HG03469 (cell line): ENCODE results near the gene EREG.
A peak's percentile ranks its signal among the peaks of the same experiment; 100 is the strongest.

Experiments used
- ATAC-seq: cut with Tn5 transposase; IDR thresholded peaks from one replicate; pipeline ENCODE4 v1.9.1; 2021; ENCODE audit warnings: mild to moderate bottlenecking, moderate library complexity, moderate number of reproducible peaks; ENCODE audit not compliant: unreplicated experiment

EREG gene

GRCh38 chr4:74364652-74365491 is at the start of gene EREG:
Gene EREG (plus strand): TSS chr4:74365145. CDS start chr4:74365309, 164 bp downstream.
- ATAC-seq: no peak

- no peak for ATAC-seq
Observed at GRCh38 chr4:74315376-74315775, 49.6 kb upstream of the EREG start.

GRCh38 chr4:74316397-74316796 is 48.5 kb upstream of the EREG start:
- ATAC-seq: no peak

- ATAC-seq: no peak
Observed at GRCh38 chr4:74317616-74318246, 47.2 kb upstream of the EREG start.

GRCh38 chr4:74318276-74318675 is 46.7 kb upstream of the EREG start:
- no peak for ATAC-seq

DNA sequence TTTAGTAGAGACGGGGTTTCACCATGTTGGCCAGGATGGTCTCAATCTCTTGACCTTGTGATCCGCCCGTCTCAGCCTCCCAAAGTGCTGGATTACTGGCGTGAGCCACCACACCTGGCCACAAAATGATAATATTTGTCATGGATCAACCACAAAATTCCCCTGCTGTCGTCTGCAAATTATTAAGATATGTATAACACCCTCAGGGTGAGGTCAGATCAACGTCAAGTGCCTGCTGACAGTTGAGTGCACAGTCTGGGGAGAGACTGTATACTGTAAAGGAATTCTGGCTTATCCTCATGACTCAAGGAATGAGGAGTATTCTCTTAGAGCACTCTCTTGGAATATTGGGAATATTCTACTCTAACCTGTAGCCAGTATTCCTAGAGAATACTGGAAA is 45.5 kb upstream of the EREG start:
- no peak for ATAC-seq

- peak; percentile 67 for ATAC-seq
Observed at GRCh38 chr4:74320559-74321118, 44.3 kb upstream of the EREG start.

DNA sequence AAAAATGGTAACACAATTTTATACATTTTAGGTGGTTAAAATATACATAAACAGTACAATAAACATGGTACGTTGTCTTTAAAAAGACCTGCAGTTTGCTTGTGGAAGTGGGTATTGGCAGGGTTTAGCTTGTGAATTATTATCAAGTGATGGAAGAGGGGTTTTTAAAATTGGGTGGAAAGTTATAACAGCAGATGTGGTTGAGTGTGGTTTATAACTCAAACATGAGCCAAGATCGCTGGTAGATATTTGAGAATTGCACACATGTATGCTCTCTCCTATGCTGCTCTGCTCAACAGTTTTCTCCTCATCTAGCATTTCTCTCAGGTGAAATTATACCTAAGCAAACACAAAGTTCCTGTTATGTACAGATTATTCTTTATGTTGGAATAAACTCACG is 42.6 kb upstream of the EREG start:
- ATAC-seq: no peak

- ATAC-seq: no peak
Observed at GRCh38 chr4:74323663-74324062, 41.3 kb upstream of the EREG start.

GRCh38 chr4:74324262-74324661 is 40.7 kb upstream of the EREG start:
- no peak for ATAC-seq

DNA sequence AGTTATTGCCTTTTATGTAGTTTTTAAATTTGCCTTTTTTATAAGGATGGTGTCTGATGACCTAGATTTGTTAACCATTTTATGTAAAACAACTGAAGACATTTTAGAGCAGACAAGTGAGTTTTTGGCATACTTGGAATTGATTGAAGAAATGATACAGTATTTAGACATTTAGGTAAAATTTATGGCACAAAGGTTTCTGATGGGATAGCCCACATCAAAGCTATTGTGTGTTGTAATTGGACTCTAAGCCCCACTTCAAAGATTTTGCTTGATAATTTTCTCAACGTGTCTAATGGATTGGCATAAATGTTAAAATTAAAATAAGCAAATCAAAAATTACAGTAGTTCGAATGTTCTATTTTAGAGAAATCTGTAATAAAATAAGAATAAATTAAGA is 39.1 kb upstream of the EREG start:
- no peak for ATAC-seq

DNA sequence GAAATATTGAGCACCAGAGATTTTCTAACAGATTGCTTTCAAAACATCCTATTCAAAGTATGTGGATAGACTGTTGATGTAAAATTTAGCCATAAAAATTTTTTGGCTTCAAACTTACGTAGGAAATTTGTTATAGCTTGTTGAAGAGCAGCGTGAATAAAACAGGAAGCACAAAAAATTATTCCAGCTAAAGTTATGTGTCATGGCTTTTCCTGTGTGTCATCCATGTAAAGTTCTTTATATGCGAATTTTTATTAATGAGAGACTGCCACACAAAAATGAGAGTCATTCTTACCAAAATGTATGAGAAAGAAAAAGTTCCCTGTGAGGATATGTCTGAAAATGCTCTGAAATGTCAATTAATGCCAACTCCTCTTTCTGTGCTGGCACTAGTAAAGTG is 37.2 kb upstream of the EREG start:
- ATAC-seq: no peak

GRCh38 chr4:74328501-74328900 is 36.4 kb upstream of the EREG start:
- no peak for ATAC-seq

- no peak for ATAC-seq
Observed at GRCh38 chr4:74329307-74329706, 35.6 kb upstream of the EREG start.

DNA sequence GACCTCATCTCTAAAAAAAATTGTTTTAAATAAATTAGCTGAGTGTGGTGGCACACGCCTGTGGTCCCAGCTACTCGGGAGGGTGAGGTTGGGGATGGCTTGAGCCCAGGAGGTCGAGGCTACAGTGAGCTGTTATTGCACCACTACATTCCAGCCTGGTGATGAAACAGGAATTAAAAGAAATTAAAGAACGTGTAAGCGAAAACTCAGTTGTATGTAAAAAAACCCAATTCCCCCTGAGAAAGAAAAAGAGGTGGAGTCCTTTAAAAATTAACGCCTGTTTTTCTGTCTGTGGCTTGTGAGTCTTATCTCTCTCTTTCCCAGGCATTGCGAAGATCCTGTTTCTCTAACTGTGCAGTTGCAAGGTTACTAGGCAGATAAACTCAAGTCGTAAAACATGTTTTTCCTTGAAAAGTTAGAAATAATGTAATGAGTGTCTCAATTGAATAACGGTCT is 34.6 kb upstream of the EREG start:
- ATAC-seq: no peak

DNA sequence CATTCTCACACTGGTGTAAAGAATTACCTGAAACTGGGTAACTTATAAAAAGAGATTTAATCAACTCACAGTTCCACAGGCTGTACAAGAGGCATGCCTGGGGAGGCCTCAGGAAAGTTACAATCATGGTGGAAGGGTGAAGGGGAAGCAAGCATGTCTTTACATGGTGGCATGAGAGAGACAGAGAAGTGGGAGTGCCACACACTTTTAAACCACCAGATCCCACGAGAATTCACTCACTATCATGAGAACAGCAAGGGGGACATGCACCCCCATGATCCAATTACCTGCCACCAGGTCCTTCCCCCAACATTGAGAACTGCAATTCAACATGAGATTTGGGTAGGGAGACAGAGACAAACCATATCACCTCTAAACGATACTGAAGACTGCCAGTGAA is 33.7 kb upstream of the EREG start:
- ATAC-seq: no peak

DNA sequence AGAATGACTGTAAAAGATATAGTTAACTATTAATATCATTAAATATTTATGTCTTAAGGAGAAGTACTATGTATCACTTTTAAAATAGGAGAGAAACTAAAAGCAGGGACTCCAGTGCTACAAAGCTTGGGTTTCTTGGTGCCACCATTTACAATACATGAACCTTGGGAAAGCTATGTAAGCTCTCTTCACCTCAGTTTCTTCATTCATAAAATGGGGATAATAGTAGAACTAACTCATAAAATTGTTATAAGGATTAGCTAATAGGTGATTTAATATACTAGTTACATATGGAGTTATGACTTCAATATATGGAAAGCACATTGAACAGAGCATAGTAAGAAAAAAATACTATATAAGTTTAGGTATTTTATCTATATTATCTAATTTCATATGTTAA is 33.0 kb upstream of the EREG start:
- ATAC-seq: no peak

DNA sequence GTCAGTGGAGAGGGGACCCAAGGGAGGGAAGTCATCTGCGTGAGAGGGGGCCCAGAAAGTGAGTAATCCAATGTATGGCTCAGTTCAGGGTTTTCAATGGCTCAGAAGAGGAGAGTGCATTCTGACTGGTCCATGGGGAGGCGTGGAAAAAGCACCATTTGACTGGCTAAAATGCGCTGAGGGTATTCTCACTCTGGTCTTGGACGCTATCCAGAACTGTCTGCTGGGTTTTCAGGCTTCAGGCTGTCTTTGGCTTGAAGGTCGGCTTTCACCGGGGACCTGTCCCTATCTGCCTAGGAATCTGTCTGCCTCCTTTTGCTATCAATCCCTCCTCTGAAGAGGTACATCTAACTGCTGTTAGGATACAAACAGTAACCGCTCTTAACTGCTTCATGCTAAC is 30.3 kb upstream of the EREG start:
- no peak for ATAC-seq

DNA sequence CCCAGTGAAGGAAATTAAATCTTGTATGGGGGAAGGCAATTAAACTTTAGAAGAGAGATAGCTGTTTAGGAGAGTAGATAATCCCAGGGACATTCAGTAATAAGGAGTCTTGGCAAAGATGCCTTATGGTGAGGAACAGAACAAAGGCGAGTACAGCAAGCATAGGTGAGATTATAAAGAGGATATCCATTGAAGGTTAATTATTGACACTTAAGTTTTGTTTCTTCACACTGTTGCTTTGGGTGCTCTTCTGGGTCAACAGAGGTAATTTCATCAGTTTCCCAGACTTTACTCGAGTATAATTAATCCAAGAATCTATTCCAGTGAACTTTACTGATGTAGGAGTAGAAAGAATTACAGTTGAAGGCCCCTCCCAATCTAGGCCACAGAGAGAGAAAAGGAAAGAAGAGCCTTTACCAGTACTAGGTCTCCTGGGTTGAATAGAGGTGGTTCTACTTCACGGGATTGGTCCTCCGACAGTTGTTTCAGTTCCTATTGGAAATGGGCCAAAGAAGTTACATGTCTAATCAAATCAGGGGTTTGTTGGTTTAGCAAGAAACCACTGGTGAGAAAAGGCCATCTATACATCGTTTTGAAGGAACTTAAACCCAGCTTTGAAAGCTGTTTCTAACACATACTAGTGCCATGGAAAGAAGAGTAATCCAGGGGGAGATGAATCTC is 29.5 kb upstream of the EREG start:
- peak; percentile 86 for ATAC-seq

DNA sequence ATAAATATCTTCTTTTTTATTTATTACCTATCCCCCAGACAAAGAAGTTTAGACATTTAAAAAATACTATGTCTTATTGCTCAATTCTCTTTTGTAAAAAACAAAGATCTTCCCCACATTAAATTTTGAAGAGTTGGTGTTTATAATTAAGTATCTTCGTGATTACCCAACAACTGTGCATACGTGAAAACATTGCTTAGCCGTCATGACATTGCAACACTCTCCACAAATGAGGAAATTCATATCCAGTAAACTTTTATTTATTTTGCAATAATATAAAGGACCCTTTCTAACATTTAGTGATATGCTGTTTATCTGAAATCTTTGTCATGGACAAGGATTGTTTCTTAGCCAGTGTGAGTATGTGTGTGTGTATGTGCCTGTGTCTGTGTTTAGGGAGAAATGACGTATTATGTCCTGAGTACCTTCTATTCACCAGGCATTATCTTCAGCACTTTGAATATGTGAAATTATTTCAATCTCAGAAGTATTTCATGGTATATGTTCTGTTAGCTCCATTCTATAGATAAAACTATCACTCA is 26.1 kb upstream of the EREG start:
- ATAC-seq: no peak

DNA sequence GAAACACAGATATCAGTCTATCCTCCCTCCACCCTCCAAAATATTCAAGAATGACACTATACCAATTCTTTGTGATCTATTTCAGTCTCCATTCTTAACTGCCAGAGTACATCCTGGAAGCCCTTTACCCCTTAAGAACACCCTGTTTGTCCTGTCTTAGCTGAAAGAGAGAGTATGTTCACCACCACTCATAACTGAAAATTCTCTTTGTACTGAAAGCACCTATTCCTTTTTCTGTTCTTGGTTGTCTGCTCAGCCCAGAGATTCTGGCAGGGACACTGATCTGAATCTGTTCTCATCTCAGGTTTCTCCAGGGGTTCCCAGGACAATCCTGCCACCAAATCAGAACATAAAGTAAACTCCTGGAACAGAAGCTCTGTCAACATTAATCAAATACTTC is 25.4 kb upstream of the EREG start:
- ATAC-seq: no peak
